ENCODE data around the gene CFAP70.

The CFAP70 gene

GRCh38 chr10:73205081-73205480 lies 153.6 kb downstream of the CFAP70 start:
- TF ChIP-seq, protein P1, sequence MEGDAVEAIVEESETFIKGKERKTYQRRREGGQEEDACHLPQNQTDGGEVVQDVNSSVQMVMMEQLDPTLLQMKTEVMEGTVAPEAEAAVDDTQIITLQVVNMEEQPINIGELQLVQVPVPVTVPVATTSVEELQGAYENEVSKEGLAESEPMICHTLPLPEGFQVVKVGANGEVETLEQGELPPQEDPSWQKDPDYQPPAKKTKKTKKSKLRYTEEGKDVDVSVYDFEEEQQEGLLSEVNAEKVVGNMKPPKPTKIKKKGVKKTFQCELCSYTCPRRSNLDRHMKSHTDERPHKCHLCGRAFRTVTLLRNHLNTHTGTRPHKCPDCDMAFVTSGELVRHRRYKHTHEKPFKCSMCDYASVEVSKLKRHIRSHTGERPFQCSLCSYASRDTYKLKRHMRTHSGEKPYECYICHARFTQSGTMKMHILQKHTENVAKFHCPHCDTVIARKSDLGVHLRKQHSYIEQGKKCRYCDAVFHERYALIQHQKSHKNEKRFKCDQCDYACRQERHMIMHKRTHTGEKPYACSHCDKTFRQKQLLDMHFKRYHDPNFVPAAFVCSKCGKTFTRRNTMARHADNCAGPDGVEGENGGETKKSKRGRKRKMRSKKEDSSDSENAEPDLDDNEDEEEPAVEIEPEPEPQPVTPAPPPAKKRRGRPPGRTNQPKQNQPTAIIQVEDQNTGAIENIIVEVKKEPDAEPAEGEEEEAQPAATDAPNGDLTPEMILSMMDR (conservative IDR thresholded peaks at IDR 0.05; ENCODE audit: low read depth, low read length): no peak

More at GRCh38 chr10:73205081-73205480, 153.6 kb downstream of the CFAP70 start:
- H3K4me3 ChIP-seq (ENCODE audit: low read depth, low read length): no peak overlapping the region
- no peak for DNase-seq (ENCODE audit: low read depth)

All from choroid plexus epithelial cell (primary cell).